H1 (cell line): Measurements from ENCODE around the gene UBE2E2. TPM values are rescaled to one million over a fixed set of nuclear protein-coding genes. Genes with fewer than 3 reads are reported as not detected.

Experiments used
- CTCF ChIA-PET: fragments of 300-600 bp; sonication (Branson Sonifier 250); formaldehyde crosslinking; loops from one replicate; lab custom pipeline; 2021; ENCODE audit not compliant: partially characterized antibody; lab: Charles Lee
- POLR2A ChIA-PET: fragments of 300-600 bp; sonication (Branson Sonifier 250); formaldehyde crosslinking; loops from one replicate; lab custom pipeline; 2021; ENCODE audit warnings: inconsistent platforms; ENCODE audit not compliant: partially characterized antibody; lab: Charles Lee
- DNase-seq, 2 experiments: peaks; one replicate each; pipeline versions ENCODE4 v3.0.0 to v3.0.0-alpha.2; 2010 to 2022; ENCODE audit warnings: low spot score in 2 of 2, low read depth in 1 of 2, mixed read lengths in 1 of 2
- FAIRE-seq: peaks from 2 replicates; lab custom pipeline; 2011; peaks lifted over from hg19 to GRCh38; lab: Jason Lieb, UNC
- H2AFZ ChIP-seq: 2 replicates; pipeline ENCODE4 v1.8.1; 2012; ENCODE audit warnings: low read length, inconsistent platforms
- H2AK5ac ChIP-seq: 2 replicates; pipeline ENCODE4 v1.6.1; 2013; ENCODE audit warnings: low read depth, low read length
- H2BK120ac ChIP-seq: replicated peaks from 2 replicates; pipeline ENCODE3; 2013; ENCODE audit warnings: low read depth, low read length, inconsistent platforms
- H2BK12ac ChIP-seq: 2 replicates; pipeline ENCODE4 v1.6.1; 2013; ENCODE audit warnings: low read depth, low read length
- H2BK15ac ChIP-seq: 2 replicates; pipeline ENCODE4 v1.6.1; 2013; ENCODE audit warnings: low read length
- H2BK20ac ChIP-seq: 2 replicates; pipeline ENCODE4 v1.6.1; 2013; ENCODE audit warnings: low read length
- H2BK5ac ChIP-seq: 2 replicates; pipeline ENCODE4 v1.6.1; 2013; ENCODE audit warnings: low read depth, low read length
- H3K14ac ChIP-seq: 2 replicates; pipeline ENCODE4 v1.6.1; 2013; ENCODE audit warnings: inconsistent platforms; ENCODE audit not compliant: insufficient read length
- H3K18ac ChIP-seq: 2 replicates; pipeline ENCODE4 v1.6.1; 2013; ENCODE audit warnings: low read length; ENCODE audit errors: extremely low read depth
- H3K23ac ChIP-seq: 2 replicates; pipeline ENCODE4 v1.6.1; 2013; ENCODE audit warnings: inconsistent platforms; ENCODE audit not compliant: insufficient read length
- H3K23me2 ChIP-seq: 2 replicates; pipeline ENCODE4 v1.6.1; 2013; ENCODE audit warnings: low read depth, low read length
- H3K27ac ChIP-seq: 2 replicates; pipeline ENCODE4 v1.6.1; 2011; ENCODE audit warnings: low read depth, low read length, inconsistent platforms
- H3K27me3 ChIP-seq, 4 experiments: replicated peaks in 1 of 4; 1 replicate in 1 of 4; 2 replicates in 3 of 4; pipeline versions ENCODE4 v1.6.1 to v1.8.1; 2011 to 2013; ENCODE audit warnings: low read length in 3 of 4, mild to moderate bottlenecking in 3 of 4, inconsistent platforms in 2 of 4, mixed read lengths in 2 of 4, moderate library complexity in 1 of 4; ENCODE audit not compliant: control insufficient read depth in 3 of 4, insufficient read depth in 3 of 4; ENCODE audit errors: extremely low read depth in 1 of 4
- H3K36me3 ChIP-seq, 4 experiments: 2 replicates each; pipeline versions ENCODE4 v1.6.1 to v1.8.1; 2011 to 2013; ENCODE audit warnings: mild to moderate bottlenecking in 4 of 4, low read length in 3 of 4, moderate library complexity in 2 of 4, control low read depth in 1 of 4, inconsistent platforms in 1 of 4; ENCODE audit not compliant: insufficient read depth in 4 of 4, control insufficient read depth in 2 of 4
- H3K4ac ChIP-seq: replicated peaks from 2 replicates; pipeline ENCODE3; 2013; ENCODE audit warnings: low read length, low read depth, mixed read lengths, inconsistent platforms; ENCODE audit not compliant: insufficient read length
- H3K4me1 ChIP-seq, 4 experiments: replicated peaks in 1 of 4; 1 replicate in 1 of 4; 2 replicates in 3 of 4; pipeline versions ENCODE4 v1.6.1 to v1.8.1; 2011 to 2013; ENCODE audit warnings: low read length in 3 of 4, inconsistent platforms in 2 of 4, mixed read lengths in 1 of 4; ENCODE audit not compliant: insufficient read depth in 4 of 4, control insufficient read depth in 3 of 4
- H3K4me2 ChIP-seq, 2 experiments: 2 replicates each; pipeline versions ENCODE4 v1.6.1 to v1.8.1; 2011 to 2013; ENCODE audit warnings: low read depth in 2 of 2, low read length in 2 of 2, control low read depth in 1 of 2, inconsistent platforms in 1 of 2, mild to moderate bottlenecking in 1 of 2; ENCODE audit not compliant: insufficient read depth in 1 of 2
- H3K4me3 ChIP-seq, 4 experiments: fragments of 200-600, 300-600 bp in 1 of 4; sonication (generic), shearing (Covaris generic), sonication (Bioruptor Twin) in 1 of 4; 2 replicates each; pipeline versions ENCODE4 v1.5.1 to v1.8.1; 2011 to 2016; ENCODE audit warnings: low read length in 4 of 4, low read depth in 3 of 4, control low read depth in 2 of 4, inconsistent platforms in 2 of 4, mild to moderate bottlenecking in 2 of 4, mixed read lengths in 1 of 4, moderate library complexity in 1 of 4; ENCODE audit not compliant: insufficient read depth in 2 of 4; ENCODE audit errors: extremely low read depth in 1 of 4
- H3K56ac ChIP-seq: replicated peaks from 2 replicates; pipeline ENCODE3; 2013; ENCODE audit warnings: low read depth, mild to moderate bottlenecking, mixed read lengths, low read length, inconsistent platforms; ENCODE audit not compliant: insufficient read length
- H3K79me1 ChIP-seq: 2 replicates; pipeline ENCODE4 v1.6.1; 2013; ENCODE audit warnings: low read depth, low read length, control low read depth
- H3K79me2 ChIP-seq, 2 experiments: 2 replicates each; pipeline versions ENCODE4 v1.6.1 to v1.8.1; 2012 to 2013; ENCODE audit warnings: low read length in 2 of 2, mild to moderate bottlenecking in 2 of 2, inconsistent platforms in 1 of 2; ENCODE audit not compliant: insufficient read depth in 2 of 2, control insufficient read depth in 1 of 2
- H3K9ac ChIP-seq, 4 experiments: replicated peaks in 1 of 4; 1 replicate in 1 of 4; 2 replicates in 3 of 4; pipeline versions ENCODE4 v1.6.1 to v1.8.1; 2011 to 2013; ENCODE audit warnings: low read depth in 3 of 4, low read length in 3 of 4, control low read depth in 2 of 4, mild to moderate bottlenecking in 2 of 4, moderate library complexity in 2 of 4, inconsistent platforms in 1 of 4; ENCODE audit errors: extremely low read depth in 1 of 4
- H3K9me3 ChIP-seq, 2 experiments: 2 replicates each; pipeline versions ENCODE4 v1.6.1 to v1.8.1; 2012 to 2013; ENCODE audit warnings: mild to moderate bottlenecking in 2 of 2, moderate library complexity in 2 of 2, control low read depth in 1 of 2, inconsistent platforms in 1 of 2, low read depth in 1 of 2, low read length in 1 of 2, mixed read lengths in 1 of 2; ENCODE audit not compliant: insufficient read depth in 2 of 2
- H4K20me1 ChIP-seq, 2 experiments: replicated peaks in 1 of 2; 2 replicates each; pipeline versions ENCODE3 to v1.8.1; 2011 to 2013; ENCODE audit warnings: inconsistent platforms in 2 of 2, low read length in 2 of 2, mild to moderate bottlenecking in 1 of 2; ENCODE audit not compliant: insufficient read depth in 2 of 2, control insufficient read depth in 1 of 2
- H4K5ac ChIP-seq: 2 replicates; pipeline ENCODE4 v1.6.1; 2013; ENCODE audit warnings: low read length, low read depth, mixed read lengths, inconsistent platforms; ENCODE audit not compliant: insufficient read length
- H4K8ac ChIP-seq: 2 replicates; pipeline ENCODE4 v1.8.0; 2013; ENCODE audit warnings: mild to moderate bottlenecking, moderate library complexity, low read length, inconsistent platforms; ENCODE audit not compliant: insufficient read depth; ENCODE audit errors: extremely low read depth
- H4K91ac ChIP-seq: replicated peaks from 2 replicates; pipeline ENCODE3; 2013; ENCODE audit warnings: low read length, mixed read lengths, inconsistent platforms; ENCODE audit not compliant: insufficient read length
- BACH1 ChIP-seq: IDR thresholded peaks from 2 replicates; pipeline ENCODE4 v1.6.1; 2012; ENCODE audit warnings: low read length, improper control_type of control experiment
- EGR1 ChIP-seq: IDR thresholded peaks from 2 replicates; pipeline ENCODE4 v1.6.1; 2011; ENCODE audit warnings: low read depth, low read length, borderline replicate concordance
- KDM4A ChIP-seq: IDR thresholded peaks from one replicate; pipeline ENCODE4 v1.7.1; 2012; ENCODE audit warnings: low read depth, mild to moderate bottlenecking, moderate library complexity, low read length, inconsistent platforms; ENCODE audit not compliant: severe bottlenecking
- POU5F1 ChIP-seq: IDR thresholded peaks from 2 replicates; pipeline ENCODE4 v1.6.1; 2011; ENCODE audit warnings: low read depth, mild to moderate bottlenecking, low read length, moderate library complexity
- SAP30 ChIP-seq: fragments of 300-600 bp; sonication (generic); IDR thresholded peaks from 2 replicates; pipeline ENCODE4 v1.7.1; 2012; ENCODE audit warnings: low read length, moderate library complexity, mild to moderate bottlenecking, inconsistent platforms; ENCODE audit not compliant: insufficient read depth, insufficient replicate concordance
- TEAD4 ChIP-seq: IDR thresholded peaks from 2 replicates; pipeline ENCODE4 v1.6.1; 2012; ENCODE audit warnings: low read depth, low read length, inconsistent platforms, mixed read lengths
- WGBS, 2 experiments: shearing (Covaris generic) in 1 of 2; methylation state at CpG; one replicate each; pipeline versions ENCODE4 v1.1.6 to v1.1.7; 2013 to 2015; ENCODE audit warnings: low lambda C conversion rate in 2 of 2, mixed read lengths in 2 of 2, inconsistent platforms in 1 of 2, low coverage in 1 of 2, missing lambda C conversion rate in 1 of 2; ENCODE audit not compliant: insufficient replicate concordance in 2 of 2, insufficient coverage in 1 of 2, insufficient read length in 1 of 2; ENCODE audit errors: extremely low coverage in 1 of 2, missing lambda C conversion rate in 1 of 2; 5-methylcytosine and 5-hydroxymethylcytosine counted together
- polyA plus RNA-seq, 7 experiments: library from polyadenylated mRNA; depleted of rRNA in 3 of 7; stranded (reverse) in 5 of 7; unstranded in 2 of 7; fragments of >200 nt in 5 of 7; fragments of 200-250 nt in 2 of 7; gene quantifications; 1 replicate in 5 of 7; 2 replicates in 1 of 7; 4 replicates in 1 of 7; pipeline versions ENCODE4 v1.2.1 to v1.2.3, GENCODE V29; 2011 to 2013; ENCODE audit warnings: missing spikeins in 2 of 7, mixed read lengths in 2 of 7
- total RNA-seq: library from RNA; stranded (reverse); fragmentation: NEBNext Ultra II Directional; extraction: Animal tissue kit (Norgen Biotek cat#: 25700); gene quantifications from 2 replicates; pipeline ENCODE4 v1.2.1, GENCODE V29; 2021

The UBE2E2 gene
- total and polyA plus RNA-seq, 2 of the 8 experiments (the other 6 are each of a cell fraction or from before 2014, with no cell fraction given), result 57.6 to 70.6 TPM

GRCh38 chr3:23238578-23238977 is 35.5 kb downstream of the UBE2E2 start:
- Histone ChIP-seq H2BK120ac (no peak overlapping the region), H2BK20ac (no peak overlapping the region), H3K36me3 (no peaks in the 10 kb centered on the region), H3K4me3 (no peak overlapping the region), H3K4me2 (no peak overlapping the region), H3K14ac (no peak overlapping the region), H4K5ac (no peak overlapping the region), H3K9ac (no peak overlapping the region), H3K79me2 (peaks cover 0 to 70% of the 10 kb centered on the region in 2 experiments; a peak in 2 of 4 replicates), H3K9me3 (no peaks in the 10 kb centered on the region), H3K56ac (no peak overlapping the region), H3K4me1 (peaks cover 0 to 6% (median 0%) of the 10 kb centered on the region in 4 experiments; a peak in 1 of 7 replicates), H2BK12ac (no peak overlapping the region), H4K8ac (no peak overlapping the region), H2BK15ac (no peak overlapping the region), H3K18ac (no peak overlapping the region), H3K4ac (no peak overlapping the region), H3K79me1 (no peaks in the 10 kb centered on the region; the same call in 1 of the 2 replicates), H3K23me2 (no peaks in the 10 kb centered on the region; the same call in 1 of the 2 replicates), H3K23ac (no peak overlapping the region), H4K20me1 (no peaks in the 10 kb centered on the region), H2AK5ac (no peak overlapping the region), H2AFZ (no peak overlapping the region), H3K27ac (no peak overlapping the region), H3K27me3 (no peaks in the 10 kb centered on the region), H4K91ac (no peak overlapping the region), H2BK5ac (no peak overlapping the region)
- ChIA-PET CTCF (interaction anchor here (0.6 to 1.4 kb wide), 2 partner anchors 17 to 909 kb away, joined by 3 to 4 read pairs; no protein-coding TSS in a partner anchor), POLR2A (no interaction called here)
- WGBS, 2 experiments, result 89% methylated on average over 4 of the region's 4 CpGs; no CpG with 5 or more reads in 1 of the 2 experiments
- no peak for DNase-seq
- FAIRE-seq, result no peak
- TF ChIP-seq SAP30, result no peak
- no peak for TF ChIP-seq EGR1
- no peak for TF ChIP-seq POU5F1
- TF ChIP-seq KDM4A, result no peak
- TF ChIP-seq BACH1, result no peak
- no peak for TF ChIP-seq TEAD4
